Transverse colon (tissue), 4 donors: ENCODE results near the gene MILR1. TPM values are rescaled to one million over a fixed set of nuclear protein-coding genes. Genes with fewer than 3 reads are reported as not detected.

Experiments used
- DNase-seq: peaks from one replicate; pipeline ENCODE4 v3.0.0-alpha.2; 2019
- H3K27ac ChIP-seq, 4 donors: fragments of 200-600 bp; sonication (generic); 2 replicates each; pipeline ENCODE4 v1.5.1; 2016 to 2018; ENCODE audit warnings: inconsistent platforms in 4 of 4
- H3K27me3 ChIP-seq: fragments of 200-600 bp; sonication (generic); 2 replicates; pipeline ENCODE4 v1.5.1; 2017; ENCODE audit warnings: inconsistent platforms
- H3K36me3 ChIP-seq, 4 donors: fragments of 200-600 bp; sonication (generic); 2 replicates each; pipeline ENCODE4 v1.5.1; 2017 to 2019; ENCODE audit warnings: inconsistent platforms in 4 of 4
- H3K4me1 ChIP-seq, 4 donors: fragments of 200-600 bp; sonication (generic); 2 replicates each; pipeline ENCODE4 v1.5.1; 2017 to 2020; ENCODE audit warnings: inconsistent platforms in 4 of 4
- H3K4me3 ChIP-seq, 4 donors: fragments of 200-600 bp; sonication (generic); 1 replicate in 1 of 4; 2 replicates in 3 of 4; pipeline versions ENCODE4 v1.5.1 to v1.6.1; 2017 to 2019; ENCODE audit warnings: inconsistent platforms in 4 of 4
- H3K9me3 ChIP-seq, 2 donors: fragments of 200-600 bp; sonication (generic); 2 replicates each; pipeline ENCODE4 v1.5.1; 2017 to 2019; ENCODE audit warnings: inconsistent platforms in 2 of 2
- CTCF ChIP-seq, 5 experiments: fragments of 200-600 bp in 3 of 5; fragments of 450-650 bp in 2 of 5; sonication (generic) in 3 of 5; IDR thresholded peaks; 1 replicate in 2 of 5; 2 replicates in 3 of 5; pipeline ENCODE4 v1.5.1; 2016 to 2017; ENCODE audit warnings: antibody characterized with exemption in 5 of 5, inconsistent platforms in 3 of 5, mild to moderate bottlenecking in 2 of 5, moderate library complexity in 1 of 5
- EP300 ChIP-seq: sonication (generic); formaldehyde crosslinking; IDR thresholded peaks from one replicate; pipeline ENCODE4 v1.6.1; 2017; ENCODE audit warnings: antibody characterized with exemption, low read depth
- POLR2A ChIP-seq: fragments of 450-650 bp; IDR thresholded peaks from one replicate; pipeline ENCODE4 v1.6.1; 2016; ENCODE audit warnings: antibody characterized with exemption, mild to moderate bottlenecking, moderate library complexity
- POLR2AphosphoS5 ChIP-seq, 3 donors: sonication (generic); formaldehyde crosslinking; IDR thresholded peaks; one replicate each; pipeline ENCODE4 v1.6.1; 2016; ENCODE audit warnings: antibody characterized with exemption in 3 of 3
- WGBS, 2 donors: methylation state at CpG; one replicate each; pipeline ENCODE4 v1.1.5; 2018; ENCODE audit warnings: low coverage in 1 of 2; 5-methylcytosine and 5-hydroxymethylcytosine counted together
- in situ Hi-C, 4 donors: fragments of 200-750 bp; cut with MboI; loops; one replicate each; pipeline versions ENCODE4 v1.15.0 to v1.15.1; 2017; ENCODE audit warnings: low sequenced_read_pairs in 3 of 4, low pct_ligation_motif_present in 1 of 4, low pct_unique_long_range_greater_than_20kb in 1 of 4
- intact Hi-C: fragments of 100-400 bp; cut with DNase I; formaldehyde crosslinking; loops from one replicate; pipeline ENCODE4 v1.15.1; 2023; ENCODE audit warnings: low total_unique reads
- total RNA-seq, 4 donors: library from RNA; depleted of rRNA; stranded (reverse); fragments of >200 nt; gene quantifications; one replicate each; pipeline ENCODE4 v1.1.0, GENCODE V29; 2016

The MILR1 gene
- total RNA-seq, 4 donors from 2014 or later, result 1.4 to 2.3 TPM; not detected in 2

GRCh38 chr17:64401941-64402340 is 47.0 kb upstream of the MILR1 start:
- H3K9me3 ChIP-seq, result no peaks in the 10 kb centered on the region
- WGBS, 2 donors, result 86 to 88% methylated on average over 1 to 2 of the region's 2 CpGs
- TF ChIP-seq POLR2AphosphoS5 (IDR thresholded peaks at IDR 0.05) (no peak), POLR2A (no peak), CTCF (IDR thresholded peaks at IDR 0.05) (no peak), EP300 (no peak)
- DNase-seq, result no peak
- H3K27ac ChIP-seq, result no peak overlapping the region
- H3K27me3 ChIP-seq, result no peaks in the 10 kb centered on the region
- H3K36me3 ChIP-seq, result no peaks in the 10 kb centered on the region
- in situ Hi-C loops, result no loop called here
- H3K4me3 ChIP-seq, result no peak overlapping the region
- peaks cover 0 to 2% (median 0%) of the 10 kb centered on the region in 4 donors for H3K4me1 ChIP-seq
- intact Hi-C loops, result no loop called here

- Histone ChIP-seq H3K27me3 (no peaks in the 10 kb centered on the region), H3K36me3 (no peaks in the 10 kb centered on the region), H3K4me1 (peaks cover 0 to 2% (median 0%) of the 10 kb centered on the region in 4 donors), H3K4me3 (no peak overlapping the region), H3K9me3 (no peaks in the 10 kb centered on the region), H3K27ac (peak overlapping the region in 1 of 4 donors; percentile 25)
- no peak for DNase-seq
- TF ChIP-seq POLR2A (no peak), EP300 (no peak), POLR2AphosphoS5 (IDR thresholded peaks at IDR 0.05) (no peak), CTCF (IDR thresholded peaks at IDR 0.05) (no peak)
- intact Hi-C loops (no loop called here), in situ Hi-C loops (no loop called here)
- WGBS, 2 donors, result 99 to 100% methylated on average over 1 to 5 of the region's 5 CpGs
These were observed 46.4 kb upstream of the MILR1 start for GRCh38 chr17:64402469-64402868.

- 90% methylated on average over 3 to 6 of the region's 6 CpGs for WGBS, 2 donors
- DNase-seq, result no peak
- no peak for TF ChIP-seq EP300
- no peak for TF ChIP-seq POLR2A
- no peak for TF ChIP-seq CTCF (IDR thresholded peaks at IDR 0.05)
- no peak for TF ChIP-seq POLR2AphosphoS5 (IDR thresholded peaks at IDR 0.05)
- no peaks in the 10 kb centered on the region for H3K4me1 ChIP-seq
- no peaks in the 10 kb centered on the region for H3K36me3 ChIP-seq
- no peaks in the 10 kb centered on the region for H3K27me3 ChIP-seq
- H3K27ac ChIP-seq, result peak overlapping the region in 1 of 4 donors; percentile 32
- H3K4me3 ChIP-seq, result no peak overlapping the region
- intact Hi-C loops, result no loop called here
- no peaks in the 10 kb centered on the region for H3K9me3 ChIP-seq
- in situ Hi-C loops, result no loop called here
These were observed 44.9 kb upstream of the MILR1 start for GRCh38 chr17:64403881-64404460.

GRCh38 chr17:64406321-64407200 is 42.4 kb upstream of the MILR1 start:
- Histone ChIP-seq H3K4me1 (no peaks in the 10 kb centered on the region), H3K36me3 (no peaks in the 10 kb centered on the region), H3K27ac (no peak overlapping the region), H3K27me3 (no peaks in the 10 kb centered on the region), H3K9me3 (no peaks in the 10 kb centered on the region), H3K4me3 (no peak overlapping the region)
- no peak for TF ChIP-seq POLR2AphosphoS5 (IDR thresholded peaks at IDR 0.05)
- TF ChIP-seq CTCF (IDR thresholded peaks at IDR 0.05), result no peak
- no peak for TF ChIP-seq POLR2A
- no peak for TF ChIP-seq EP300
- intact Hi-C loops (no loop called here), in situ Hi-C loops (no loop called here)
- WGBS, 2 donors, result 85 to 100% methylated on average over 1 to 14 of the region's 14 CpGs
- no peak for DNase-seq
